WERI-Rb-1 (cell line): ENCODE measurements around the gene DHX57.

Source experiments
- DNase-seq: peaks from one replicate; pipeline ENCODE4 v3.0.0-alpha.2; 2020
- H3K27ac ChIP-seq: fragments of 250-450 bp; sonication (Bioruptor Pico); 2 replicates; pipeline ENCODE4 v1.5.1; 2020; ENCODE audit warnings: mild to moderate bottlenecking, moderate library complexity
- H3K27me3 ChIP-seq: fragments of 250-450 bp; sonication (Bioruptor Pico); 2 replicates; pipeline ENCODE4 v1.5.1; 2021; ENCODE audit warnings: mild to moderate bottlenecking, low read depth, moderate library complexity; ENCODE audit not compliant: insufficient read depth, severe bottlenecking
- H3K36me3 ChIP-seq: fragments of 250-450 bp; sonication (Bioruptor Pico); 2 replicates; pipeline ENCODE4 v1.5.1; 2020; ENCODE audit warnings: mild to moderate bottlenecking, moderate library complexity
- H3K4me3 ChIP-seq: 2 replicates; pipeline ENCODE4 v1.5.1; 2011; ENCODE audit warnings: low read depth, mild to moderate bottlenecking, control low read depth, low read length
- H3K9me3 ChIP-seq: fragments of 250-450 bp; sonication (Bioruptor Pico); 2 replicates; pipeline ENCODE4 v1.5.1; 2021; ENCODE audit warnings: mild to moderate bottlenecking, moderate library complexity; ENCODE audit not compliant: severe bottlenecking
- TF ChIP-seq, protein P1 (sequence below): IDR thresholded peaks from 2 replicates; pipeline ENCODE4 v1.5.1; 2011; ENCODE audit warnings: low read depth, mild to moderate bottlenecking, control low read depth, inconsistent platforms, low read length

The DHX57 gene

DNA sequence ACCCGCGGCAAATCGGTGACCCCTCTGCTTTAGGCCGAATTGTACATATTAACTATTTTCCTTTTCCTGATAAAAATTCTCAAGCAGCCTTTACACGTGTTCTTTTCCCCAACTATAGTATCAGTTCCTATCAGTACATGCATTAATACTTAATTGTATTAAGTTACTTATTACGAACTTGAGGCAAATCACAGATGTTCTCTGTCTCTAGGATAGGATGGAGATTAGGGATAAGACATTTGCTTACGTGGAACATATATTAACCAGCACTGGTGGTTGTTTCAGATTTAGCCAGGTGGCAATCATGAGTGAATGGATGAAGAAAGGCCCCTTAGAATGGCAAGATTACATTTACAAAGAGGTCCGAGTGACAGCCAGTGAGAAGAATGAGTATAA is 97.0 kb downstream of the DHX57 start:
- Histone ChIP-seq H3K4me3 (peak overlapping the region; percentile 91), H3K9me3 (no peaks in the 10 kb centered on the region), H3K36me3 (peaks cover 20% of the 10 kb centered on the region), H3K27ac (peak overlapping the region; percentile 63), H3K27me3 (no peaks in the 10 kb centered on the region)
- TF ChIP-seq, protein P1, sequence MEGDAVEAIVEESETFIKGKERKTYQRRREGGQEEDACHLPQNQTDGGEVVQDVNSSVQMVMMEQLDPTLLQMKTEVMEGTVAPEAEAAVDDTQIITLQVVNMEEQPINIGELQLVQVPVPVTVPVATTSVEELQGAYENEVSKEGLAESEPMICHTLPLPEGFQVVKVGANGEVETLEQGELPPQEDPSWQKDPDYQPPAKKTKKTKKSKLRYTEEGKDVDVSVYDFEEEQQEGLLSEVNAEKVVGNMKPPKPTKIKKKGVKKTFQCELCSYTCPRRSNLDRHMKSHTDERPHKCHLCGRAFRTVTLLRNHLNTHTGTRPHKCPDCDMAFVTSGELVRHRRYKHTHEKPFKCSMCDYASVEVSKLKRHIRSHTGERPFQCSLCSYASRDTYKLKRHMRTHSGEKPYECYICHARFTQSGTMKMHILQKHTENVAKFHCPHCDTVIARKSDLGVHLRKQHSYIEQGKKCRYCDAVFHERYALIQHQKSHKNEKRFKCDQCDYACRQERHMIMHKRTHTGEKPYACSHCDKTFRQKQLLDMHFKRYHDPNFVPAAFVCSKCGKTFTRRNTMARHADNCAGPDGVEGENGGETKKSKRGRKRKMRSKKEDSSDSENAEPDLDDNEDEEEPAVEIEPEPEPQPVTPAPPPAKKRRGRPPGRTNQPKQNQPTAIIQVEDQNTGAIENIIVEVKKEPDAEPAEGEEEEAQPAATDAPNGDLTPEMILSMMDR, result no peak
- DNase-seq, result no peak

DNA sequence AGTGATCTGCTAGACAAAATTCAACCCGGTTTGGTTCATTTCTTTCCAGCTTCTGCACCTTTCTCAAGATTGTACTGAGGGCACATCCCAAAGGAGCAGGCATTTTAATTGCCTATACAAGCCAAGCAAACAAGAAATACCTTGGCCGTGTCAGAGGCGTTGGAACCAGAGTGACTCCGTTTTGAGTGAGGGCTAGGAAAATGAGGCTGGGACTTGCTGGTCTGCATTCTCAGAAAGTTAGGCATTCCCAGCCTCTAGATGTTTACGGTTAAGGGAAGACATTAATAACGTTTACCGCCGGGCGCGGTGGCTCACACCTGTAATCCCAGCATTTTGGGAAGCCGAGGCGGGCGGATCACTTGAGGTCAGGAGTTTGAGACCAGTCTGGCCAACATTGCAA is 99.2 kb downstream of the DHX57 start:
- Histone ChIP-seq H3K9me3 (no peaks in the 10 kb centered on the region), H3K36me3 (peaks cover 13% of the 10 kb centered on the region), H3K4me3 (no peak overlapping the region), H3K27me3 (no peaks in the 10 kb centered on the region), H3K27ac (no peak overlapping the region)
- TF ChIP-seq, protein P1, result no peak
- no peak for DNase-seq

DNA sequence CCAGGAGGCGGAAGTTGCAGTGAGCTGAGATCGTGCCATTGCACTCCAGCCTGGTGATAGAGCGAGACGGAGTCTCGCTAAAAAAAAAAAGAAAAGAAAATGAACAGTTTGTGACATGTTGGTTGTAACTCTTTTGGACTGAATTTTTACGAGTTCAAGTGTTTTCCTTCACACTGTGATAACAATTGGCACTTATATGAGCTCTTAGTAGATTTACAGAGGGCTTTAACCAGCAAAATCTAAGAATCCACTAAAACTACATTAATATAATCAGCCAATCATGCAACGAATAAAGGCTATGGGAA is 99.9 kb downstream of the DHX57 start:
- Histone ChIP-seq H3K27me3 (no peaks in the 10 kb centered on the region), H3K4me3 (no peak overlapping the region), H3K9me3 (no peaks in the 10 kb centered on the region), H3K27ac (no peak overlapping the region), H3K36me3 (peaks cover 7% of the 10 kb centered on the region)
- TF ChIP-seq, protein P1, result no peak
- no peak for DNase-seq

DNA sequence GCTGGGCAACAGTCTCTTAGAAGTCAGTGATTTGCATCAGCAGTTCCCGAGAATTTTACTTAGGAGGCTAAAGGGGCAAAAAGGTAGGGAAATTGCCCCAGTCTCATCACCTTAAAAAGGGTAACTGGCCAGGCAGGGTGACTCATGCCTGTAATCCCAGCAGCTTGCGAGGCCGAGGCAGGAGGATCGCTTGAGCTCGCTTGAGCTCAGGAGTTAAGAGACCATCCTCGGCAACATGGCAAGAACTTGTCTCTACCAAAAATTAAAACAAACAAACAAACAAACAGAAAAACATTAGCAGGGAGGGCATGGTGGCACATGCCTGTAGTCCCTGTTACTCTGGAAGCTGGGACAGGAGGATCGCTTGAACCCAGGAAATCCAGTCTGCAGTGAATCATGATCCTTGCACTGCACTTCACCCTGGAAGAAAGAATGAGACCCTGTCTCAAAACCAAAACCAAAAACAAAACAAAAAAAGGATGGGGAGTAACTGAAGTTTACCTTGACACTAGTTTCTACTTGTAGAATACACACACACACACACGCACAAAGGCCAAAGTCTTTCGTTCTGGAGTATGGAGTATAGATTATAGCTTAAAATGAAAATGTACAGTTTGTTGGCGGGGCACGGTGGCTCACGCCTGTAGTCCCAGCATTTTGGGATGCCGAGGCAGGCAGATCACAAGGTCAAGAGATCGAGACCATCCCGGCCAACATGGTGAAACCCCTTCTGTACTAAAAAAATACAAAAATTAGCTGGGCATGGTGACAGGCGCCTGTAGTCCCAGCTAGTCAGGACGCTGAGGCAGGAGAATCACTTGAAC is 100.4 kb downstream of the DHX57 start:
- DNase-seq, result no peak
- TF ChIP-seq, protein P1, result no peak
- Histone ChIP-seq H3K4me3 (no peak overlapping the region), H3K27ac (no peak overlapping the region), H3K9me3 (no peaks in the 10 kb centered on the region), H3K27me3 (no peaks in the 10 kb centered on the region), H3K36me3 (peaks cover 1% of the 10 kb centered on the region)

DNA sequence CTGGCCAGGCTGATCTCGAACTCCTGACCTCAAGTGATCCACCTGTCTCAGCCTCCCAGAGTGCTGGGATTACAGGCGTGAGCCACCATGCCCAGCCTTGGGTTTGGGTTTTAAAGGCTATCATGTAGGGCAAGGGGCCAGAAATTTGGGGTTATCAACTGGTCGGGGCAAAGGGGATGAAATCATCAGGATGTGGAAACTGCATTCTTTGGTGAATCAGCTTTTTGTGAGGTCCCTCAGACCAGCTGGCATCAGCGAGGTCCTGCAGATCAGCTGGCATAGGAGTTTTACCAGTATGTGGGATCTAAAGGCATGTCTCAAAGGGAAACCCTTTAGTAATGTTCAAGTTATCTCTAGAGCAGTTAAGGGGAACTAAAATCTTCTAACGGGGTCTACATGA is 104.1 kb downstream of the DHX57 start:
- H3K27ac ChIP-seq, result no peak overlapping the region
- H3K9me3 ChIP-seq, result no peaks in the 10 kb centered on the region
- TF ChIP-seq, protein P1, result no peak
- no peak overlapping the region for H3K4me3 ChIP-seq
- no peak for DNase-seq
- no peaks in the 10 kb centered on the region for H3K36me3 ChIP-seq
- no peaks in the 10 kb centered on the region for H3K27me3 ChIP-seq

DNA sequence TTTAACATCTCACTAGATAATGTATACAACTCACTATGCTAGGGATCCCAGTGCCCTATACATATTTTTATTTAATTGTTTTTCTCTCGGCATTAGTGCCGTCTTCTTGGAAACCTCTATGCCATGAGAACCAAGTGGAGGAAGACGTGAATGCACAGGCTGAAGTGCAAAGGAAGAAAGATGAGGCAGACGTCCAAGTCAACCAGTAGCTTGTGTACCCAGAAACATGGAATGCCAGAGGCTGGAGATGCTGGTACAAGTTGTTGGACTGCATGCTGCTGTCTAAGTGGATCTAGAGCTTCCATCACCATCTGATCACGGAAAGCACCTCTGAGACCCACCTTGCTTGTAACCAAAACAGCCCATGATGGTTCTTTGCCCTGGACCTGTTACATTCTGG is 110.2 kb downstream of the DHX57 start:
- H3K9me3 ChIP-seq, result no peaks in the 10 kb centered on the region
- H3K4me3 ChIP-seq, result no peak overlapping the region
- H3K27me3 ChIP-seq, result no peaks in the 10 kb centered on the region
- H3K27ac ChIP-seq, result no peak overlapping the region
- no peak for DNase-seq
- H3K36me3 ChIP-seq, result no peaks in the 10 kb centered on the region
- TF ChIP-seq, protein P1, result no peak
